GM18907 (cell line): ENCODE results near the gene HNRNPF.
"Not testable (repeated sequence)": the region's sequence is repeated elsewhere in the genome, so short reads cannot be mapped to it uniquely, and the experiment has no call there.

ENCODE experiments used
- ATAC-seq: cut with Tn5 transposase; IDR thresholded peaks from one replicate; pipeline ENCODE4 v1.9.1; 2021; ENCODE audit warnings: mild to moderate bottlenecking, moderate library complexity; ENCODE audit not compliant: unreplicated experiment

The HNRNPF gene

DNA sequence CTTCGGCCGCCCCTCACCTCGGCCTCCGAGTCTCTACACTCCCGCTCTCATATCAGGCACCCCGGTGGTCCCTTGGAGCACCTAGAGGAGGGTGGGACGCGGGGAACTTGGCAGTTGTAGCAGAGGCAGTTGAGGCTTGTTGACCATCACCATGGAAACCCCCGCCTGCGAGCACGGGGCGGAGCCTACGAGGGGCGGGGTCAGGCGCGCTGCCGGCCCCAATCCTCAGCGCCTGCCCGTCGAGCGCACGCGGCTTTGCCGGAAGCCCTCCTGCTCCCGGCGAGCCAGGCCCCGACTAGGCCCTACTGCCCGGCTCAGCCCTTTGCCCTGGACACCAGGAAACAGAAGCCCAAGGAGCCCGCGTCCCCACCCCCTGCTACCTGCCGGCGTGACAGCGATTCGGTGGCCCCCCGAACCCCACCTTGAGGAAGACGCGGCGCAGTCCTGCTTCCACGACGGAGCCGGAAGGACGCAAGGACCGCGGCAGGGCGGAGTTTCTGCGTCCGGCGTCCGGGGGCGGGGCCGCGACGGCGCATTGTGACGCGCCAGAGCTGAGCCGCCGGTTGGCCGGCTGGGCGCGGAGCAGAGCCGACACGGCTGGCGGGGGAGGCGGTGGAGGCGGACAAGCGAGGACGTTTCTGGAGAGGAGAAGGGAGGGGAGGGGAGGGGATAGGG lies at the start of gene HNRNPF:
HNRNPF (minus strand) TSS at position 477 of the 675 bp plus-strand sequence. CDS start 21,302 bp downstream, outside the sequence.
- peak; percentile 76 for ATAC-seq

DNA sequence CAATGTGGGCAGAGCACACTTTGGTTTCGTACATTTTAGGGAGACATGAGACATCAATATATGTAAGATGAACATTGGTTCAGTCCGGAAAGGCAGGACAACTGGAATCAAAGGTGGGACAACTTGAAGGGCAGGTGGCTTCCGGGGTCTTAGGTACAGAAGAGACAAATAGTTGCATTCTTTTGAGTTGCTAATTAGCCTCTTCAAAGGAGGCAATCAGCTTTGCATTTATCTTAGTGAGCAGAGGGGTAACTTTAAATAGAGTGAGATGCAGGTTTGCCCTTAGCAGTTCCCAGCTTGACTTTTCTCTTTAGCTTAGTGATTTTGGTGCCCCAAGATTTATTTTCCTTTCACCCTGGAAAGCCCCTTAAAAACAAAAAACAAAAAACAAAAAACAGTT lies 49.2 kb upstream of the HNRNPF start:
- no peak for ATAC-seq

GRCh38 chr10:43456561-43456960 lies 47.6 kb upstream of the HNRNPF start:
- ATAC-seq: not testable (repeated sequence)

DNA sequence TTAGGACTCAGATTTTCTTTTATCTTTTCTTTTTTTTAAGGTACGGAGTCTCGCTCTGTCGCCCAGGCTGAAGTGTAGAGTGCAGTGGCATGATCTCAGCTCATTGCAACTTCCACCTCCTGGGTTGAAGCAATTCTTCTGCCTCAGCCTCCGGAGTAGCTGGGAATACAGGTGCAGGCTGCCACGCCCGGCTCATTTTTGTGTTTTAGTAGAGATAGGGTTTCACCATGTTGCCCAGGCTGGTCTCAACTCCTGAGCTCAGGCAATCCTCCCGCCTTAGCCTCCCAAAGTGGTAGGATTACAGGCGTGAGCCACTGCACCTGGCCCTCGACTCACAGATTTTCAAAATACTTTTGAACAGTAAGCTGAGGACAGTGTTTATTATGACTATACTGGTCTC lies 45.0 kb upstream of the HNRNPF start:
- not testable (repeated sequence) for ATAC-seq

DNA sequence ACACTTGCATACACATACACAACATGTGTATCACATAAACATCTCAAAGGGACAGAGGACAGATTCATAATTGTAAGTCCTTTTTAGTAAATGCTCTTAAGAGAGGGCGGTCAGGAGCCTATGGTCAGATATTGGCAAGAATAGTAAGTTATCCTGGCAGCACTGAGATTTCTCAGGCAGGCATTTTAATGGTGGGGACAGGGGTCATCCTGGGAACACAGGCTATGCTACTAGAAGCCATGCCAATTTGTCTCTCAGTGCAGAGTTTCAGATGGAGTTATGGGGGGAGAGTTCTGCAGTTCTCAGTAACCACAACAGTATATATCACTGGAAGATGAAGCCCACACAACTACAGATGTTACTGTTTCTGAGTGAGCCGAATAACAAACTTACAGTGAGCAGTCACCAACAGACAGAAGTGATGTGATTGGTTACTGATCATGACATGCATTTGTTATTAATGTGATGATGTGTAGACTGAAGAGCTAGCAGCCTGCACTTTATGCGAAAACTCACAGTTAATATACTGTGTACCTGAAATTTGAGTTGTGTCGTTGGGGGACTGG lies 44.4 kb upstream of the HNRNPF start:
- ATAC-seq: peak; percentile 18

DNA sequence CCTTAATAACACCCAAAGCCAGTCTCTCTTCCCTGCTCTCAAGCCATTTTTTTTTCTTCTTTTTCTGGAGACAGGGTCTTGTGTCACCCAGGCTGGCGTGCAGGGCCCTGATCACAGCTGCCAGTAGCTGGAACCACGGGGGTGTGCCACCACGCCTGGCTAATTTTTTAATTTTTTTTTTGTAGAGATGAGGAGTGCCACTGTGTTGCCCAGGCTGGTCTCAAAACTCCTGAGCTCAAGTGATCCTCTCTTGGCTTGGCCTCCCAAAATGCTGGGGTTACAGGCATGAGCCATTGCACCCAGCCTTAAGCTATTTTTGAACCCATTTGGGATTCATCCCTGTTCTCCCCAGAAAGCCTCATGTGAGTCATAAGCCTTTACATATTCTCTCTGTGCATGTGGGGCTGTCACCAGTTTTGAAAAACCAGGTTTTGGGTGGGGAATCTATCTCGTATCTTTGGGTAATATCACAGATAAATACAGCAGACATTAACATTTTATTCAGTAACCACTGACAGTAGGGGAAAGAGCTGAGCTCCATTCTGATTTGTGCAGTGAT lies 43.4 kb upstream of the HNRNPF start:
- ATAC-seq: no peak

DNA sequence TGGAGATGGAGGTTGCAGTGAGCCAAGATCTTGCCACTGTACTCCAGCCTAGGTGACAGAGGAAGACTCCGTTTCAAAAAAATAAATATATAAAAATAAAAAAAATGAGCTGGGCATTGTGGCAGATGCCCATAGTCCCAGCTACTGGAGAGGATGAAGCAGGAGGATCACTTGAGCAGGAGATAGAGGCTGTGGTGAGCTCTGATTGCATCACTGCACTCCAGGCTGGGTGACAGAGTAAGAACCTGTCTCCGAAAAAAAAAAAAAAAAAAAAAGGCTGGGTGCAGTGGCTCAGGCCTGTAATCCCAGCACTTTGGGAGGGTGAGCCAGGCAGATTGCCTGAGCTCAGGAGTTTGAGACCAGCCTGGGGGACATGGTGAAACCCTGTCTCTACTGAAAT lies 39.8 kb upstream of the HNRNPF start:
- no peak for ATAC-seq

DNA sequence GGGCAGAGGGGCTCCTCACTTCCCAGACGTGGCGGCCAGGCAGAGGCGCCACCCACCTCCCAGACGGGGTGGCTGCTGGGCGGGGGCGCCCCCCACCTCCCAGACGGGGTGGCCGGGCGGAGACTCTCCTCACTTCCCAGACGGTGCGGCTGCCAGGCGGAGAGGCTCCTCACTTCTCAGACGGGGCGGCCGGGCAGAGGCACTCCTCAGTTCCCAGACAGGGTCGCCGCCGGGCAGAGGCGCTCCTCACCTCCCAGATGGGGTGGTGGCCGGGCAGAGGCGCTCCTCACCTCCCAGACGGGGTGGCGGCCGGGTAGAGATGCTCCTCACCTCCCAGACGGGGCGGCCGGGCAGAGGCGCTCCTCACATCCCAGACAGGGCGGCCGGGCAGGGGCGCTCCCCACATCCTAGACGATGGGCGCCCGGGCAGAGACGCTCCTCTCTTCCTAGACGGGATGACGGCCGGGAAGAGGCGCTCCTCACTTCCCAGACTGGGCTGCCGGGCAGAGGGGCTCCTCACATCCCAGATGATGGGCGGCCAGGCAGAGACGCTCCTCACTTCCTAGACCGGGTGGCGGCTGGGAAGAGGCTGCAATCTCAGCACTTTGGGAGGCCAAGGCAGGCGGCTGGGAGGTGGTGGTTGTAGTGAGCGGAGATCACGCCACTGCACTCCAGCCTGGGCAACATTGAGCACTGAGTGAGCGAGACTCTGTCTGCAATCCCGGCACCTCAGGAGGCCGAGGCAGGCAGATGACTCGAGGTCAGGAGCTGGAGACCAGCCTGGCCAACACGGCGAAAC lies 37.4 kb upstream of the HNRNPF start:
- ATAC-seq: not testable (repeated sequence)

- no peak for ATAC-seq
Measured at GRCh38 chr10:43444897-43445466, 36.0 kb upstream of the HNRNPF start.

DNA sequence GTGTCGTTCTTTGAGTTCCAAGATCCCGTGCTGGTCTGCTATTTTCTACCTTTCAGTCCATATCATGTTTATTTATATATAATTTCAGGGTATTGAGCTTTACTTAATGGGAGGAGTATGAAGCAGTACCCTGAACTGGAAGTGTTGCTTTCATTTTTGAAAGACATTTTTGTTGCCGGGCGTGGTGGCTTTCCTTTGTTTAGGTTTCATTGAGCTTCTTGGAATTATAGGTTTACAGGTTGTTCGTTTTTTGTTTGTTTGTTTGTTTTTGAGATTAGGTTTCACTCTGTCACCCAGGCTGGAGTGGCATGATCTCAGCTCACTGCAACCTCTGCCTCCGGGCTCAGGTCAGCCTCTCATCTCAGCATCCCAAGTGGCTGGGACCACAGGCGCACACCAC lies 35.3 kb upstream of the HNRNPF start:
- ATAC-seq: no peak

DNA sequence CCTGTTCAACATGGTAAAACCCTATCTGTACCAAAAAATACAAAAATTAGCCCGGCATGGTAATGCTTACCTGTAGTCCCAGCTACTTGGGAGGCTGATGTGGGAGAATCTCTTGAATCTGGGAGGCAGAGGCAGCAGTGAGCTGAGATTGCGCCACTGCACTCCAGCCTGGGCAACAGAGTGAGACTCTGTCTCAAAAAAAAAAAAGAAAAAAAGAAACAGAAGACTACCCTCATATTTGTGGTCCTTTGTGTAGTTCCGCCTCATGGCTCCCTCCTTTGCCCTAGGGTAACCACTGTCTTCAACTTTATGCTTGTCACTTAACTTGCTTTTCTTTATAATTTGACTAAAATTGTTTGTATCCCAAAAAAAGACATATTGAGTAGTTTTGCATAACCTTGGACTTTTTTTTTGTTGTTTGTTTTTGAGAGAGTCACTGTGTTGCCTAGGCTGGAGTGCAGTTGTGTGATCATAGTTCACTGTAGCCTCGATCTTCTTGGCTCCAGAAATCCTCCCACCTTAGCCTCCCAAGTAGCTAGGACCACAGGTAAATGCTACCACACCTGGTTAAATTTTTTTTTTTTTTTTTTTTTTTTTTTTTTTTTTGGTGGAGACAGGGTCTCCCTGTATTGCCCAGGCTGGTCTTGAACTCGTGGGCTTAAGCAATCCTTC lies 31.6 kb upstream of the HNRNPF start:
- no peak for ATAC-seq

GRCh38 chr10:43437141-43437870 lies 28.3 kb upstream of the HNRNPF start:
- no peak for ATAC-seq

DNA sequence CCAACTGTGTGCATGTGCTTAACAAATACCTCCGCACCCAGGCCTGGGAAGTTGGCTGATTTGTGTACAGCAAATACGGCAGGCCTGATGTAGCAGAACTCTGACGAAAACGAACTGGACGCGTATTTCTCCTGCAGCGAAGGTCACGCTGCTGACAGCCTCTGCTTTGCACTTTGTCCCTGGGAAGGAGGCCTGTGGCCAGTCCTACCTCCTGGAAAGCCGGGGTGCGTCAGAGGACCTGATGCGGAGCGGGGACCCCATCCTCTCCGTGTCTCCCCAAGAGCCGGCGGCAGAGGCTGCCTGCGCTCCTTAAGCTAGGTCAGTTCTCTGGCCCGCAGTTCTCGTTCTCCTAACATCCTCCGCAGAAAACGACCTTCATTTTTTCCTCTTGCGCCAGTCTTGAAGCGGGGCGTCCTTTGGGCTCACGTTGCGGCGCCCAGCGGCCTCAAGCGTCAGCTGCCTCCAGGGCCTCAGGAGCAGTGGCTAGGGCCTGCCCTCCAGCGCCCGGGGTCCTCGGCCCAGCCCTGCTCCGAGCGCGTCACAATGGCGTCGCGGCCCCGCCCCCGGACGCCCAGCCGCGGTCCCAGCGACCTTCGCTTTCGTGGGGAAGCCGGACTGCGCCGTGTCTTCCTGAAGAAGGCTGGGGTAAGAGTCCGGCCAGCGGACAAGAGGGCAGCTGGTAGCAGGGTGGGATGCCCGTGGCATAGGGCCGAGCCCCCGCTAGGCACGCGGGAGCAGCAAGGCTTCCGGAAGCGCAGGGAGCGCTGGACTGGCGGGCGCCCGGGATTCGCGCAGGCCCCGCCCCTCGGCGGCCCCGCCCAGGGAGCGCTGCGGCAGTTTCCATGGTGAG lies 27.5 kb upstream of the HNRNPF start, which contains the start of gene ZNF487:
ZNF487 (plus strand) TSS at position 821 of the 850 bp plus-strand sequence. CDS start 38,703 bp downstream, outside the sequence.
- peak; percentile 98 for ATAC-seq

- no peak for ATAC-seq
Measured at GRCh38 chr10:43430926-43431663, 22.1 kb upstream of the HNRNPF start.

GRCh38 chr10:43427166-43427825 lies 18.3 kb upstream of the HNRNPF start:
- ATAC-seq: peak; percentile 73

- ATAC-seq: not testable (repeated sequence)
Measured at GRCh38 chr10:43426476-43426875, 17.5 kb upstream of the HNRNPF start.

DNA sequence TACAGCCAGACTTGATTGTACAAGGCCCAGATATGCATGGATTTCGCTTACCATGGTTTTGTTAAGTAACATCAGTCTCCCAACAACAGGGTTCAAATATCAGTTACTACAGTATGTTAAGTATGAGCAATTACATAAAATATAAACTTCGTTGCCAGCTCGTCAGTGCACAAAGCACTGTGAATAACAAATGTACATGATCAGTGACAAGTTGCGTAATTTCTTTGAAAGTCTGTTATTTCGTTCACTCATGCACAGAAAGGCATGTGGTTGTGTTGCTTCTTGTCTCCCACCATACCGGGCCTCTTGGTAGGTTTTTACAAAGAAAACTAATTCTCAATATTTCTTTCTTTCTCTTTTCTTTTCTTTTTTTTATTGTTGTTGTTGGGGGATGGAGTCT lies 15.4 kb upstream of the HNRNPF start:
- no peak for ATAC-seq

GRCh38 chr10:43421944-43422343 lies 13.0 kb upstream of the HNRNPF start:
- ATAC-seq: not testable (repeated sequence)
